Esophagus (tissue), 2 donors: ENCODE measurements around the gene THAP3. TPM values are rescaled to one million over a fixed set of nuclear protein-coding genes. Genes with fewer than 3 reads are reported as not detected.

ENCODE experiments used
- H3K27ac ChIP-seq, 2 donors: one replicate each; pipeline ENCODE4 v1.5.1; 2013; ENCODE audit warnings: low read depth in 2 of 2, mild to moderate bottlenecking in 2 of 2, inconsistent platforms in 1 of 2, low read length in 1 of 2, moderate library complexity in 1 of 2
- H3K27me3 ChIP-seq, 2 donors: one replicate each; pipeline ENCODE4 v1.6.1; 2013; ENCODE audit warnings: low read length in 2 of 2, control low read depth in 1 of 2, mild to moderate bottlenecking in 1 of 2; ENCODE audit not compliant: insufficient read depth in 2 of 2, control insufficient read depth in 1 of 2
- H3K36me3 ChIP-seq, 2 donors: one replicate each; pipeline ENCODE4 v1.6.1; 2013; ENCODE audit warnings: low read length in 1 of 2; ENCODE audit not compliant: control insufficient read depth in 2 of 2, insufficient read depth in 2 of 2
- H3K4me1 ChIP-seq, 2 donors: one replicate each; pipeline ENCODE4 v1.6.1; 2013; ENCODE audit warnings: low read length in 1 of 2; ENCODE audit not compliant: control insufficient read depth in 2 of 2, insufficient read depth in 2 of 2
- H3K4me3 ChIP-seq, 2 donors: one replicate each; pipeline ENCODE4 v1.5.1; 2013; ENCODE audit warnings: low read length in 2 of 2, mild to moderate bottlenecking in 2 of 2, low read depth in 1 of 2, moderate library complexity in 1 of 2
- H3K9me3 ChIP-seq, 2 donors: one replicate each; pipeline ENCODE4 v1.6.1; 2013; ENCODE audit warnings: mild to moderate bottlenecking in 2 of 2, low read depth in 1 of 2, low read length in 1 of 2, moderate library complexity in 1 of 2; ENCODE audit not compliant: control insufficient read depth in 2 of 2, insufficient read depth in 1 of 2
- WGBS, 2 donors: extraction: QIAGEN DNeasy Blood & Tissue Kit; methylation state at CpG; one replicate each; pipeline ENCODE4 v1.1.7; 2013; 5-methylcytosine and 5-hydroxymethylcytosine counted together
- polyA plus RNA-seq, 2 donors: library from polyadenylated mRNA; stranded (reverse); fragments of 200-250 nt; gene quantifications; one replicate each; pipeline ENCODE4 v1.2.3, GENCODE V29; 2013
- donor health status: healthy with polysubstance abuse.
- donor health status: Bipolar disorder and iron deficiency.

Gene THAP3
- 10 to 100 TPM; 10.5 to 18.1 TPM for polyA plus RNA-seq

GRCh38 chr1:6624710-6625583, at the start of gene THAP3:
Gene THAP3 (plus strand): TSS chr1:6624868. CDS start chr1:6625219, 351 bp downstream.
- peaks cover 8 to 42% of the 10 kb centered on the region in 2 donors for H3K36me3 ChIP-seq

GRCh38 chr1:6577831-6578525, 46.7 kb upstream of the THAP3 start:
- H3K9me3 ChIP-seq = no peaks in the 10 kb centered on the region
- H3K4me3 ChIP-seq = no peak overlapping the region
- no peaks in the 10 kb centered on the region for H3K36me3 ChIP-seq
- H3K27me3 ChIP-seq = no peaks in the 10 kb centered on the region
- no peak overlapping the region for H3K27ac ChIP-seq
- H3K4me1 ChIP-seq = peaks cover 5 to 12% of the 10 kb centered on the region in 2 donors
- WGBS, 2 donors = 79 to 90% methylated on average over 6 of the region's 6 CpGs

More at GRCh38 chr1:6624710-6625583, at the start of gene THAP3:
- 2% methylated on average over 58 to 73 of the region's 73 CpGs for WGBS, 2 donors
- Histone ChIP-seq H3K27ac (peak within 1 kb of the TSS; percentile 92 to 93), H3K27me3 (no peaks in the 10 kb centered on the region), H3K4me3 (peak within 1 kb of the TSS; percentile 60 to 91), H3K9me3 (no peaks in the 10 kb centered on the region), H3K4me1 (no peaks in the 10 kb centered on the region)

GRCh38 chr1:6578624-6579373, 45.9 kb upstream of the THAP3 start:
- H3K9me3 ChIP-seq = no peaks in the 10 kb centered on the region
- H3K36me3 ChIP-seq = no peaks in the 10 kb centered on the region
- WGBS, 2 donors = 87 to 88% methylated on average over 14 of the region's 14 CpGs
- H3K27me3 ChIP-seq = no peaks in the 10 kb centered on the region
- peak overlapping the region in 1 of 2 donors; percentile 96 for H3K27ac ChIP-seq
- H3K4me1 ChIP-seq = peaks cover 5 to 12% of the 10 kb centered on the region in 2 donors
- no peak overlapping the region for H3K4me3 ChIP-seq

GRCh38 chr1:6579374-6580118, 45.1 kb upstream of the THAP3 start, which contains the start of gene ZBTB48:
Gene ZBTB48 (plus strand): TSS chr1:6579994. CDS start chr1:6580610, 616 bp downstream.
- H3K27me3 ChIP-seq = no peaks in the 10 kb centered on the region
- H3K4me1 ChIP-seq = peaks cover 5 to 12% of the 10 kb centered on the region in 2 donors
- no peaks in the 10 kb centered on the region for H3K36me3 ChIP-seq
- H3K9me3 ChIP-seq = no peaks in the 10 kb centered on the region
- peak within 1 kb of the TSS; percentile 91 to 96 for H3K27ac ChIP-seq
- H3K4me3 ChIP-seq = peak within 1 kb of the TSS; percentile 69 to 89
- 11% methylated on average over 58 of the region's 58 CpGs for WGBS, 2 donors

- Histone ChIP-seq H3K9me3 (no peaks in the 10 kb centered on the region), H3K4me1 (peaks cover 5 to 12% of the 10 kb centered on the region in 2 donors), H3K36me3 (no peaks in the 10 kb centered on the region), H3K4me3 (peak overlapping the region; percentile 69 to 89), H3K27ac (peak overlapping the region; percentile 91 to 96), H3K27me3 (no peaks in the 10 kb centered on the region)
- 2% methylated on average over 16 to 30 of the region's 30 CpGs for WGBS, 2 donors
Measured at GRCh38 chr1:6580119-6580592, 44.5 kb upstream of the THAP3 start.

GRCh38 chr1:6580593-6581409, 43.9 kb upstream of the THAP3 start:
- Histone ChIP-seq H3K36me3 (no peaks in the 10 kb centered on the region), H3K4me3 (peak overlapping the region; percentile 69 to 89), H3K27me3 (no peaks in the 10 kb centered on the region), H3K27ac (peak overlapping the region; percentile 91 to 96), H3K9me3 (no peaks in the 10 kb centered on the region), H3K4me1 (peaks cover 5 to 12% of the 10 kb centered on the region in 2 donors)
- 27 to 28% methylated on average over 19 of the region's 19 CpGs for WGBS, 2 donors

GRCh38 chr1:6581561-6582305, 42.9 kb upstream of the THAP3 start:
- Histone ChIP-seq H3K9me3 (no peaks in the 10 kb centered on the region), H3K27me3 (no peaks in the 10 kb centered on the region), H3K27ac (peak overlapping the region in 1 of 2 donors; percentile 53), H3K36me3 (peaks cover 0 to 3% of the 10 kb centered on the region in 2 donors), H3K4me3 (no peak overlapping the region), H3K4me1 (peaks cover 9 to 12% of the 10 kb centered on the region in 2 donors)
- WGBS, 2 donors = 59 to 66% methylated on average over 10 of the region's 10 CpGs

GRCh38 chr1:6582370-6582769, 42.3 kb upstream of the THAP3 start:
- WGBS, 2 donors = 68 to 81% methylated on average over 1 of the region's 1 CpG
- Histone ChIP-seq H3K27ac (peak overlapping the region in 1 of 2 donors; percentile 53), H3K4me1 (peaks cover 12 to 15% of the 10 kb centered on the region in 2 donors), H3K4me3 (no peak overlapping the region), H3K9me3 (no peaks in the 10 kb centered on the region), H3K27me3 (no peaks in the 10 kb centered on the region), H3K36me3 (peaks cover 0 to 3% of the 10 kb centered on the region in 2 donors)
